ENCODE measurements around the gene CCDC81. TPM values are rescaled to one million over a fixed set of nuclear protein-coding genes. Genes with fewer than 3 reads are reported as not detected.
A peak's percentile ranks its signal among the peaks of the same experiment; 100 is the strongest.

CCDC81 gene
- polyA plus RNA-seq, 1 experiment: 1.7 TPM

DNA sequence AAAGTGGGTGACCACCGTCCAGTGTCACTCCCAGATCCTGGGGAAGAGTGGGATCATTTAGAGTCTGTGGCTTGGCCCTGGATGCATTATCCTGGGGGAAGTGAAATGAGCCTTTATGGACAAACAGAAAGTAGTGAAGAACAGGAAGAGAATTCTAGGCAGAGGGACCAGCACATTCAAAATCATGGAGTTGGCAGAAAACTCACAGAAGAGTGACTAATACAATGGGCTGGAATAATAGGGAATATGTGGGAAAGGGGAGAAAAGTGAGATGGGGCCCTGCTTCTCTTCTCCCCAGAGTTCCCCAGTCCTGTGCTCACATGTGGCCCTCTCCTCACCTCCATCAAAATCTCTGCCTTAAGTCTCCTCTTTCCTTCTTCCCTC lies 84.3 kb downstream of the CCDC81 start:
- DNase-seq (ENCODE audit: low read depth, low spot score): no peak
- ChIA-PET POLR2A (no interaction called here), CTCF (no interaction called here)
- Histone ChIP-seq H3K9me3 (ENCODE audit: control insufficient read depth, insufficient read depth, low read length) (no peaks in the 10 kb centered on the region), H3K27ac (ENCODE audit: low read depth, low read length) (no peak overlapping the region), H3K4me3 (ENCODE audit: low read depth, low read length) (no peak overlapping the region), H3K27me3 (ENCODE audit: control insufficient read depth, insufficient read depth, low read length) (no peaks in the 10 kb centered on the region)
- no peak for TF ChIP-seq CTCF (IDR thresholded peaks at IDR 0.05; ENCODE audit: low read depth, low read length)

DNA sequence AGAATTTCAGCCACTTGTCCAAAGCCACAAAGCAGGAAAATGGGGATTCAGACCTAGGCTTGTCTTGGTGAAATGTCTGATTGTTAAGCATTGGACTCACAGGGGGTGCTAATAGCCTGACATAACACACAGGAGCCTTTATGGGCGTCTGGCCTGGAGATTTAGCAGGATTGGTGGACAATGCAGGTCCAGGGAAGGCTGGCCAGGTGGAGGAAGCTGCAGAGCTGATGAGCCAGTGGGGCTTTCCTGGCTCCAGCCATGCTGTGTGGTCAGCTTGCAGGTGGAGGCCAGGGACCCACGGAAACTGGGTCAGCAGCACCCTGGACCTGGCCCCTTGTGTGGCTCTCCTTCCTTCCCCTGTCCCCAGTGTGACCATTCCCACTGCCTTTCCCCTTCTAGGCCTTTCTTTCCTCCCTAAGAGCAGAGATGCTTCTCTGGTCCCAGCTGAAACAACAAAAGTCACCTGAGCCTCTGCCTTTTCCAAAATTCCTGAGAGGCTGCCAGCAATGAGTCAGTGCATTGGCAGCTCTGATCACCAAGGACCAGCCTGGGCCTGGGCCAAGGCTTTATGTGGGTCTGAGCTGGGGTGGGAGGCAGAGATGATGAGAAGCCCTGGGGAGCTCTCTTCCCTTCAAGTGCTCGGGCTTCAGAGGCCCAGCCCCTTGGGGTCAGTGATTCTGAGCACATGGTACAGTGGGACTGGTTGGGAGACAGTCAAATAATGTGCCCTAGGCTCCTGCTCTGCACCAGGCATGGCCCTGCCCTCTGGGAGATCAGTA lies 85.2 kb downstream of the CCDC81 start:
- no peak for TF ChIP-seq CTCF (IDR thresholded peaks at IDR 0.05; ENCODE audit: low read depth, low read length)
- ChIA-PET POLR2A (interaction anchor here (0.6 to 1.1 kb wide), 4 partner anchors 24 to 97 kb away, joined by 3 to 4 read pairs (median 4); no protein-coding TSS in a partner anchor), CTCF (no interaction called here)
- Histone ChIP-seq H3K9me3 (ENCODE audit: control insufficient read depth, insufficient read depth, low read length) (no peaks in the 10 kb centered on the region), H3K27ac (ENCODE audit: low read depth, low read length) (peak overlapping the region; percentile 49), H3K27me3 (ENCODE audit: control insufficient read depth, insufficient read depth, low read length) (no peaks in the 10 kb centered on the region), H3K4me3 (ENCODE audit: low read depth, low read length) (no peak overlapping the region)
- DNase-seq (ENCODE audit: low read depth, low spot score): peak; percentile 83

DNA sequence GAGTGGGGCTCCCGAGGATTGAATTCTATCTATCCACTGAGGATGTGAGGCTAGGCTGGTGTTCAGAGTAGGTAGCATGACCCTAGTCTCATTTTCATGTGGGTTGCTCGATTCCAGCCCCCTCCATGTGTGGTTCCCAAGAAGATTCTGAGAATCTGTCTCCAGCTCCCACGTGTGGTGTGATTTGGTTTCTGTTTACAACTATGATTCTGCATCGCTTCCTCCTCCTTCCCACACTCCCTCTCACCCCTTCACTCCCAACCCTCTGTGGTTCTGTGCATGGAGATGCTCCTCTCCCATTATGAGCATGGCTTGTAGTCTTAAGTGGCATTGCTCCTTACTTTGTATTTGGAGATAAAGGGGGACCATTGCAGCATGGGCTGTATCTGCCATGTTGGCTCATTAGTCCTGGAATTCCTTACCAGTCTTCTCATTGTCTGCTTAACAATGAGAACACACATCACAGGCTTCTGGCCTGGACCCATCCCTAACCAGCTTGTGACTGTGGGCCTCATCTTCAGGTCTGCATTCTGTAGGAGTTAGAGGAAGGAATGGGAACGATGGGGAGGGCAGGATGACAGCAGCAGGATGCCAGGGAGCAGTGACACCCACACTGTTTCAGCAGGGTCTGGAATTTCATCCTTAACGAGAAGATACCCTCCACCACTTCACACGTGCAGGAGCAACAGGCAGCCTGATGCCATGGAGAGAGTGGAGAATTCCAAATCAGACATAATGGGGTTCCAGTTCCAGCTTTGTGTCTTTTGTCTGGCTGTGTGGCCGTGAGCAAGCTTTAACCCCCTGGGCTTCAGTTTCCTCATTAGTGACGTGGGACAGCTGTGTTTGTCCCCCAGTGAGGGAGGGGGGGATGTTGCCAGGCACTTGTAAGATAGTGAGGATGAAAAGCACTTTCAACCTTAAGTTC lies 86.0 kb downstream of the CCDC81 start:
- ChIA-PET CTCF (no interaction called here), POLR2A (interaction anchor here (1.0 to 1.1 kb wide), 2 partner anchors 55 to 58 kb away, joined by 3 read pairs; no protein-coding TSS in a partner anchor)
- Histone ChIP-seq H3K27me3 (ENCODE audit: control insufficient read depth, insufficient read depth, low read length) (no peaks in the 10 kb centered on the region), H3K27ac (ENCODE audit: low read depth, low read length) (peak overlapping the region; percentile 49), H3K9me3 (ENCODE audit: control insufficient read depth, insufficient read depth, low read length) (no peaks in the 10 kb centered on the region; the same call in 1 of the 2 replicates), H3K4me3 (ENCODE audit: low read depth, low read length) (no peak overlapping the region)
- TF ChIP-seq CTCF (IDR thresholded peaks at IDR 0.05; ENCODE audit: low read depth, low read length): 0 out of 2 replicates have a peak, but pooled peaks have one; percentile 20
- DNase-seq (ENCODE audit: low read depth, low spot score): no peak

- POLR2A ChIA-PET: interaction anchor here (1.1 kb wide), 1 partner anchor 22 kb away, joined by 3 read pairs; no protein-coding TSS in a partner anchor
- no peaks in the 10 kb centered on the region for H3K27me3 ChIP-seq (ENCODE audit: control insufficient read depth, insufficient read depth, low read length)
- no peak for DNase-seq (ENCODE audit: low read depth, low spot score)
- no peak for TF ChIP-seq CTCF (IDR thresholded peaks at IDR 0.05; ENCODE audit: low read depth, low read length)
- H3K9me3 ChIP-seq (ENCODE audit: control insufficient read depth, insufficient read depth, low read length): no peaks in the 10 kb centered on the region; the same call in 1 of the 2 replicates
- H3K27ac ChIP-seq (ENCODE audit: low read depth, low read length): no peak overlapping the region
- CTCF ChIA-PET: interaction anchor here (0.8 kb wide), 1 partner anchor 146 kb away, joined by 4 read pairs; no protein-coding TSS in a partner anchor
- no peak overlapping the region for H3K4me3 ChIP-seq (ENCODE audit: low read depth, low read length)
Observed at GRCh38 chr11:86461892-86462291, 87.2 kb downstream of the CCDC81 start.
